ENCODE results near the gene CREBBP. TPM values are rescaled to one million over a fixed set of nuclear protein-coding genes. Genes with fewer than 3 reads are reported as not detected.
"Not testable (repeated sequence)": the region's sequence is repeated elsewhere in the genome, so short reads cannot be mapped to it uniquely, and the experiment has no call there.

CREBBP gene
- total RNA-seq (2014; rRNA removed; shearing (Covaris generic)): 33.0 and 36.0 TPM in 2 replicates
- total RNA-seq (2022): 72.3 and 75.8 TPM in 2 replicates
- Bru-seq, nascent RNA: percentile 84 among the genes with signal in this experiment
- percentile 83 among the genes with signal in this experiment for BruChase-seq, experiment 1, labeled RNA remaining after a 6-hour chase
- BruChase-seq, experiment 2, labeled RNA remaining after a 2-hour chase: percentile 84 among the genes with signal in this experiment
- long read RNA-seq, partial matches to known transcripts: 4 of 26 reads
- long read RNA-seq, other reads (novel, unspliced or antisense): 22 of 26 reads

DNA sequence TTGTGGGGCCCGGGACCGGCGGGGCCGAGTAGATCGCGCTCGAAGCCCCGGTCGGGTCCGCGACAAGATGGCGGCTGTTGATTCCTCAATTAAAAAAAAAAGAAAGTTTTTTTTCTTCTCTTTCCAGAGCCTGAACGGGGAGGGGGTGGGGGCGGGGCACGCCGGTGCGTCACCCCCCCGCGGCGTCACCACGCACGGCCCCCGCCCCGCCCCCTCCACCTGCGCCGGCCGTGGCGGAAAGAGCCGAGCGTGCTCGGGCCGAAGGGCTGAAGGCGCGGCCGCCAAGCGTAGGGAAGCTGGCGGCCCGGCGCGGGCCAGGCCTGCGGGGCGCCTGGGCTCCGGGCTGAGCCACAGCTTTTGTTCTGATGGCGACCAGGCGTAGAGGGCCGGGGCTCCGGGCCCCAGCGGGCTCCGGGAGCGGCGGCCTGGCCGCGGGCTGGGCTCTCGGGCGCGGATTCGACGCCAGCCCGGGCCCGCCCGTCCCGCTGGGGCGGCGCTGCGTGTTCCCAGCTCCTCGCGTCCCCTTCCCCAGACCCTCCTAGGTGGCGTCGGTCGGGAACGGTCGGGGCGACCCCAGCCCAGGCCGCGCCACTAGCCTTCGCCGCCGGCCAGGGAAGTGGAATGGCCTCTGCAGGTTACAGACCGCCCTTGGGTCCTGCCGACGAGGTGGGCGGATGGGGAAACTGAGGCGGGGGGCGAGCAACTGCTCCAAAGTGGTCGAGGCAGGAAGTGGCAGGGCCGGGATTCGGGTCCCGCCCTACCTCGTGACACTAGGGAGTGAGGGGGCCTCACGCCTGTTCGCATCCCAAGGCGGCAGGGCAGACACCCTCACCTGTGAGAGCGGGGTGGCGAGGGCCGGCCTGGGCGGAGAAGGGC is at the start of gene CREBBP:
Gene CREBBP (minus strand): TSS at position 91 of the 876 bp plus-strand sequence. CDS start 797 bp downstream, outside the sequence.
- intact Hi-C loops (cut with micrococcal nuclease; ENCODE audit: unreplicated experiment): loop anchor here (1.0 kb wide), 1 partner anchor 191 kb away; no protein-coding TSS in a partner anchor
- no peak for TF ChIP-seq EZH2phosphoT487 (IDR thresholded peaks at IDR 0.05; ENCODE audit: borderline replicate concordance, low read depth, low read length)
- TF ChIP-seq, protein P1, sequence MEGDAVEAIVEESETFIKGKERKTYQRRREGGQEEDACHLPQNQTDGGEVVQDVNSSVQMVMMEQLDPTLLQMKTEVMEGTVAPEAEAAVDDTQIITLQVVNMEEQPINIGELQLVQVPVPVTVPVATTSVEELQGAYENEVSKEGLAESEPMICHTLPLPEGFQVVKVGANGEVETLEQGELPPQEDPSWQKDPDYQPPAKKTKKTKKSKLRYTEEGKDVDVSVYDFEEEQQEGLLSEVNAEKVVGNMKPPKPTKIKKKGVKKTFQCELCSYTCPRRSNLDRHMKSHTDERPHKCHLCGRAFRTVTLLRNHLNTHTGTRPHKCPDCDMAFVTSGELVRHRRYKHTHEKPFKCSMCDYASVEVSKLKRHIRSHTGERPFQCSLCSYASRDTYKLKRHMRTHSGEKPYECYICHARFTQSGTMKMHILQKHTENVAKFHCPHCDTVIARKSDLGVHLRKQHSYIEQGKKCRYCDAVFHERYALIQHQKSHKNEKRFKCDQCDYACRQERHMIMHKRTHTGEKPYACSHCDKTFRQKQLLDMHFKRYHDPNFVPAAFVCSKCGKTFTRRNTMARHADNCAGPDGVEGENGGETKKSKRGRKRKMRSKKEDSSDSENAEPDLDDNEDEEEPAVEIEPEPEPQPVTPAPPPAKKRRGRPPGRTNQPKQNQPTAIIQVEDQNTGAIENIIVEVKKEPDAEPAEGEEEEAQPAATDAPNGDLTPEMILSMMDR (conservative IDR thresholded peaks at IDR 0.05; ENCODE audit: low read length): no peak

DNA sequence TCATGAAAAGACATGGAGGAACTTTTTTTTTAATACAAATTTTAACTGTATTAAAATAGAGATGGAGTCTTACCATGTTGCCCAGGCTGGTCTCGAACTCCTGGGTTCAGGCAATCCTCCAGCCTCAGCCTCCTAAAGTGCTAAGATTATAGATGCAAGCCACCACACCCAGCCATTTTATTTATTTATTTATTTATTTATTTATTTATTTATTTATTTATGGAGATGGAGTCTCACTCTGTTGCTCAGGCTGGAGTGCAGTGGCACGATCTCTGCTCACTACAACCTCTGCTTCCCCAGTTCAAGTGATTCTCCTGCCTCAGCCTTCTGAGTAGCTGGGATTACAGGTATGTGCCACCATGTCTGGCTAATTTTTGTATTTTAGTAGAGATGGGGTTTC is 46.6 kb upstream of the CREBBP start:
- H3K4me2 ChIP-seq (ENCODE audit: low read length); H3K36me3 ChIP-seq (ENCODE audit: insufficient read depth, low read length); H3K9me2 ChIP-seq (ENCODE audit: insufficient read depth, low read length); H4K20me1 ChIP-seq (ENCODE audit: insufficient read depth, low read length); H3K4me3 ChIP-seq (ENCODE audit: low read depth, low read length, poor library complexity, severe bottlenecking); H3K4me1 ChIP-seq (ENCODE audit: insufficient read depth, low read length, poor library complexity, severe bottlenecking); H3K79me2 ChIP-seq (ENCODE audit: insufficient read depth, low read depth, low read length); CTCF ChIA-PET (ENCODE audit: unreplicated experiment); H3K9me3 ChIP-seq (ENCODE audit: low read length); intact Hi-C loops (cut with micrococcal nuclease; ENCODE audit: unreplicated experiment); H2AFZ ChIP-seq (ENCODE audit: low read length); POLR2A ChIA-PET; BruUV-seq (replicated peaks); H3K27ac ChIP-seq (ENCODE audit: low read depth, low read length, poor library complexity, severe bottlenecking); DNase-seq (ENCODE audit: low spot score): not testable (repeated sequence)

More for the DNA sequence above, at the start of gene CREBBP:
- peaks cover 39% of the 10 kb centered on the region for H3K79me2 ChIP-seq (ENCODE audit: insufficient read depth, low read depth, low read length)
- POLR2A ChIA-PET: interaction anchor here (0.5 to 0.6 kb wide), 2 partner anchors 56 to 161 kb away, joined by 3 to 5 read pairs; no protein-coding TSS in a partner anchor
- no TSS peak for BruUV-seq (replicated peaks)
- H2AFZ ChIP-seq (ENCODE audit: low read length): peak within 1 kb of the TSS; percentile 62
- peaks cover 30% of the 10 kb centered on the region for H3K4me1 ChIP-seq (ENCODE audit: insufficient read depth, low read length, poor library complexity, severe bottlenecking)
- no peaks in the 10 kb centered on the region for H3K9me3 ChIP-seq (ENCODE audit: low read length)
- H3K27ac ChIP-seq (ENCODE audit: low read depth, low read length, poor library complexity, severe bottlenecking): peak within 1 kb of the TSS; percentile 11
- peaks cover 24% of the 10 kb centered on the region for H3K36me3 ChIP-seq (ENCODE audit: insufficient read depth, low read length)
- CTCF ChIA-PET (ENCODE audit: unreplicated experiment): no interaction called here
- H3K9me2 ChIP-seq (ENCODE audit: insufficient read depth, low read length): no peaks in the 10 kb centered on the region
- H3K4me3 ChIP-seq (ENCODE audit: low read depth, low read length, poor library complexity, severe bottlenecking): peak within 1 kb of the TSS; percentile 83
- peak; percentile 93 for DNase-seq (ENCODE audit: low spot score)
- H4K20me1 ChIP-seq (ENCODE audit: insufficient read depth, low read length): peaks cover 33% of the 10 kb centered on the region
- peak within 1 kb of the TSS; percentile 94 for H3K4me2 ChIP-seq (ENCODE audit: low read length)

DNA sequence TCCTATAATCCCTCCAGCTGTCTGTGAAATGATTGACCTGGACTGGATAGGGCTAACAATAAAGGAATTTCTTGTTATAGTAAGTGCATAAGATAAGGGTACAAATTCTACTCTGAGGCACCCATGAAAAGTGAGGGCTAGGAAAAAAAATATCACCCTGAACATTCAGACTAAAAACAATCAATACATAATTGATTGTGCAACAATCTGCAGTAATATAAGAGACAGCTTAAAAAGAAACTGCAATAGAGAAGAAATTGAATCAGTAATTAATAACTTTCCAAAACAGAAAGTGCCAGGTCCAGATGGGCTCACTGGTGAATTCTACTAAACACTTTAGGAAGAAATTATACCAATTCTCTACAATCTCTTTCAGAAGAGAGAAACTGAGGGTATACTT is 44.2 kb upstream of the CREBBP start:
- no peaks in the 10 kb centered on the region for H3K4me1 ChIP-seq (ENCODE audit: insufficient read depth, low read length, poor library complexity, severe bottlenecking)
- H3K9me2 ChIP-seq (ENCODE audit: insufficient read depth, low read length): no peaks in the 10 kb centered on the region
- H3K9me3 ChIP-seq (ENCODE audit: low read length): no peaks in the 10 kb centered on the region
- ChIA-PET CTCF (ENCODE audit: unreplicated experiment) (no interaction called here), POLR2A (no interaction called here)
- H3K27ac ChIP-seq (ENCODE audit: low read depth, low read length, poor library complexity, severe bottlenecking): no peak overlapping the region
- no peak for DNase-seq (ENCODE audit: low spot score)
- no TSS peak for BruUV-seq (replicated peaks)
- intact Hi-C loops (cut with micrococcal nuclease; ENCODE audit: unreplicated experiment): no loop called here
- H3K79me2 ChIP-seq (ENCODE audit: insufficient read depth, low read depth, low read length): no peaks in the 10 kb centered on the region
- TF ChIP-seq, protein P1 (conservative IDR thresholded peaks at IDR 0.05; ENCODE audit: low read length): no peak
- no peak for TF ChIP-seq EZH2phosphoT487 (IDR thresholded peaks at IDR 0.05; ENCODE audit: borderline replicate concordance, low read depth, low read length)
- no peaks in the 10 kb centered on the region for H4K20me1 ChIP-seq (ENCODE audit: insufficient read depth, low read length)
- H3K4me2 ChIP-seq (ENCODE audit: low read length): no peak overlapping the region
- H2AFZ ChIP-seq (ENCODE audit: low read length): no peak overlapping the region
- no peak overlapping the region for H3K4me3 ChIP-seq (ENCODE audit: low read depth, low read length, poor library complexity, severe bottlenecking)
- no peaks in the 10 kb centered on the region for H3K36me3 ChIP-seq (ENCODE audit: insufficient read depth, low read length)

Data from OCI-LY7 (cell line).